RKO (cell line): ENCODE measurements around the gene SCAMP2.

Source experiments
- DNase-seq: peaks from one replicate; pipeline ENCODE4 v3.0.0-alpha.2; 2016; ENCODE audit warnings: low spot score

SCAMP2 gene

DNA sequence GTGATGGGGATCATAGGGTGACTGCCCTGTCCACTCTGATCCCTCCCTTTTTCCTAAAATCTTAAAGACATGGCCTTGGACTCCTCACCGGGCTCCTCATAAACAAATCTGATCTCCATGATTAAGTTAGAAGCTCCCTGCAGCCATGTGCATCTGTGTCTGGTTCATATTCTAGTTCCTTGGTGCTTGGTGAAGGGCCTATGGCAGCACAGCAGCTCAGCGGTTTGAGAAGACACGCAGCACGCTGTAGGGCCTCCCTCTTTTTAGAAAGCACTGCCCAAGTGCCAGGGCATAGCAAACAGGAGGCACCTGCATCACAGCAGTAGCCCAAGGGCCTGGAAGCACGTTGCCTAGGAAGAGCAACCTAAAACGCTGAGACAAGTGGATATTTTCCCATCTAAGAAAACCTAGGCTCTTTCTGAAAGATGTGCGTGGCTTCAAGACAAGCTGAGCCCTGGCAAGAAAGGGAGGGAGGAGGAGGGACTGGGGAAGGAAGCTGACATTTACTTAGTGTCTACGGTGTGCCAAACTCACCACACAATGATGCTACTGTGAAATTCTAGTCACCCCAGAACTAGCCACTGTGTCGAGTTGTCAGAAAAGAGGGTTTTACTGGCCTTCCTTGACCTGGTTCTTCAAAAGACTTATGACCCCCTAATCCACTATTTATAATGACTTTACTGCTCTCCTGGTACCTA lies 15.3 kb downstream of the SCAMP2 start:
- no peak for DNase-seq

DNA sequence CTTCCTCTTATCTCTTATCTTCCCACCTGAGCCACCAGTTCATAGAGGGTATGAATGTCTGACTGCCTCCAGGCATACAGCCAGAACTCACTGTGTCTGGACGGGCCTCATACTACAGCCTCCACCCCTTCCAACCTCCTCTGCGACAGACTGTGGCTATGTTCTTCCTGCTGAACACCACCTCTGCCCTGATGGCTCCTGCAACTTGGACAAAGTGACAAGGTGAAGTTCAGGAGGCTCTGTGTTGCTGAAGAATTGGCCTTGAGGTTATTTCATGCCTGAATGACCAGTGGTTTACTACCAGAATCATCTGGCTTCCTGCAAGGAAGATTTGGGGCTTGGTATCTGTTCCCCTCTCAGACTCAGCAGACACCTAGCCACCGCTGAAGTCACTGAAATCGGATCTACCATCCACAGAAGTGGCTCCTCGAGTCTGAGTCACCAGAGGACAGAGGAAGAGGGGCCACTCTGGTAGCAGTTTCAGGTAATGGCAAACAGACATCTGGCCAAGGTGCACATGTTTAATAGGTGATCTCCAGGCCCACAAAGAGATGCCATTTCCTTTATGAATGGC lies 16.0 kb downstream of the SCAMP2 start:
- DNase-seq, result no peak

DNA sequence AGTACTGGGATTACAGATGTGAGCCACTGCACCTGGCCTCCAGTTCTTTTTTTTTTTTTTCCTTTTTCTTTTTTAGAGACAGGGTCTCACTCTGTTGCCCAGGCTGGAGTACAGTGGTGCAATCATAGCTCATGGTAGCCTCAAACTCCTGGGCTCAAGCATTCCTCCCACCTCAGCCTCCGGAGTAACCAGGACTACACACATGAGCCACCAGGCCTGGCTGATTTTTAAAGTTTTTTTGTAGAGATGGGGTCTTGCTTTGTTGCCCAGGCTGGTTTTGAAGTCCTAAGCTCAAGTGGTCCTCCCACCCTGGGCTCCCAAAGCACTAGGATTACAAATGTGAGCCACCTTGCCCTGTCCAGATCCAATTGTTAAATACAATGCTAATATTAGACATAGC lies 16.6 kb downstream of the SCAMP2 start:
- DNase-seq, result no peak

DNA sequence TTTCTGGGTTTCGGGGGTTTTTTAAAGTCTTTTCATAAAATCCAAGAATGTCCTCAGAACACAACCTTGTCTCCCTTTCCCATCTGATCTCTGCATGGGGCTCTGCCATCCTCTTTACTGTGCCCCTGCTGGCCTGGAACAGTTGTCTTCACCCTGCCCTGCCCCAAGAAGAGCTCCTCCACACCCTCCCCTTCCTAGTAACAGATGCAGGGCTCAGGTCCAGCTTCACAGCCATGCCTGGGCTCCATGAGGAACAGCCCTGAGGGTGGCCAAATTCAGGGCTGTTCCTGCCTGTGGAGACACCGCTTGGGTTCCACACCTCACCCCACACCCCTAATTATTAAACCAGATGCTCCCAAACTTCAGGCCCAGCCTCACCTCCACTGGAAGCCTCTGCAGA lies 17.3 kb downstream of the SCAMP2 start:
- DNase-seq, result no peak

DNA sequence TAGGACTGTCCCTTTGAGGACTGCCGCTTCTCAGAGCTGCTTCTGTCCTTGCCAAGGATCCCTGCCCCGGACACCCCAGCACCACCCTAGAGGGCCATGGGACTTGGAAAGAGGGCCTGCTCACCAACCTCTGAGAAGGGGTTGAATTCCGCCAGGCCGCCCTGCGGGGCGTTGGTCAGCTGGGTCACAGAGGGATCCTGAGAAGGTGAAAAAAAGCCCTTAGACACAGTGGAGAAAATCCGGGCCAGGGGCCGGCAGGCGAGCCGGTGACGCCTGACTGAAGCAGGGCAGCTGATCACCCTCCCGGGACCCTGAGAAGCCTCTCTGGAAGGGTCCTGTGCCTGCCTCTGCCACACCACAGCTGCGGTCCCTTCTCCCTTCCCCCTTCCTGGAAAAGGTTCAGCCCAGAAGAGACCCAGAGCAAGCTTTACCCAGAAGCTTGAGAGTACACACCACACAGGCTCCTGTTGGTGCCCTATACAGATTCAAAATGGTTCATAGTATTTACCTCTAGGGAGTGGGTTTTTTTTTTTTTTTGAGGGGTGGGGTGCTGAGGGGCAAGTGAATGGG lies 18.6 kb downstream of the SCAMP2 start:
- no peak for DNase-seq

DNA sequence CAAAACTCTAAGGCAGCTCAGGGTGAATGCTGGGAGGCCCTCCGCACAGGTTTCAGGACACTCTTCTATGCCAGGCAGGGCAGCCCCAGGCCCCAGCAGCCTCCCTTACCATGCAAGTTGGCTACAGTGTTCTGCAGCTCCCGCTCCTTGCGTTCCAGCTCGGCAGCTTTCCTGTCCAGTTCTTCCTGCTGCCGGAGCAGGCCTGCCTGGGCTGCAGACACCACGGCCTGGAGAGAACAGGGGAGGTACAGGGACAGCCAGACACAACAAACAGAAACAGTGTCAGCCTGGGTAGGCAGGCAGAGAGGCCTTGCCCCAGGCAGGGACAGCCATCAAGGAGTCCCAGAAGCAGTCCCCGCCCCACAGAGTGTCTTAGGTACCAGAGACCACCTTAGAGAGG lies 21.2 kb downstream of the SCAMP2 start:
- no peak for DNase-seq

DNA sequence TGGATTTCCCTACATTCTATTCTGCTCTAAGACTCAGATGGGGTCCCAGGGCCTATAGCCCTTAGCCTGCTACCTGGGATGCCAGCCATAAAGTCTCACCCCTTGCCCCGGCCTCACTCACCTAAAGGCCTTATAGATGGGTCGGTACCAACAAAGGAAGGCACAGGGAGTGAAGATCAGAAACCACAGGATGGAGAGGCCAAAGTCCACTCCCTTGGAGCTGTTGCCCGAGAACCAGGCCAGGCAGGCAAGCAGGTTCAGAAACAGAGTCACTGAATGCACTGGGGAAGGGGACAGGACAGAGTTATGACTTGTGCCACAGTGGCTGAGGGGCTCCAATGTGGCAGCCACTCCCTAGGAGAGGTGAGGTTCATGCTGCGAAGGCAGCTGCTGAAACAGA lies 22.8 kb downstream of the SCAMP2 start:
- no peak for DNase-seq

DNA sequence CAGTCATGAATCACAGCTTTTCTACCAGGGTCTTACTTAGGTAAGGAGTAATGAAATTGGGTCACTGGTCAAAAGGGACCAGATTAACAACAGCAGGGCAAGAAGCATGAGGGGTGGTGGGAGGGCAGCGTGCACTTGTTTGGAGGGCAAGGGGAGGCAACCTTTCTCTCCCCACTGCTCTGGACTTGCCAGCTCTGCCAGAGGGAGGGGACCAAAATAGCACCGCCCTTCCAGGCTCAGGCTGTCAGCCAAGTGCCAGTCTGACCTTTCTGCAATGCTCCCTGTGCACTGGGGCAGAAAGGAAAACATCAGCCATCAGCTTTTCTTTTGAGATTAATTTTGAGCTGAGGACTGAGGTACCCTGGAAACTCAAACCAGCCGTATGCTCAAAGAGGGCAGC lies 25.7 kb downstream of the SCAMP2 start:
- DNase-seq, result no peak

DNA sequence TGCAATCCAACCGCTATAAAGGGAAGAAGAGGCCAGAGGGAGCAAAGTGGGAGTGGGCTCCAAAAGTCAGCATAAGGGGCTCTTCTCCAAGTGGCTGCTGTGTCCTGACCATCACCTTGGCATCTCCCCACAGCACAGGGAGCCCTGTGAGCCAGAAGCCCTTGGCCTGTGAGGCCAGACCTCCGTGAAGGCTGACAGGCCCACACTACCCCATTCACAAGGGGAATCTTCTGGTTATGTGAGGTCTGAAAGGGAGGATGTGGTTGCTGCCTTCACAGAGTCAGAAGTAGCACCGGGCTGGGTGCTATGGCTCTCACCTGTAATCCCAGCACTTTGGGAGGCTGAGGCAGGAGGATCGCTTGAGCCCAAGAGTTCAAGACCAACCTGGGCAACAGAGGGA lies 27.6 kb downstream of the SCAMP2 start:
- DNase-seq, result no peak

DNA sequence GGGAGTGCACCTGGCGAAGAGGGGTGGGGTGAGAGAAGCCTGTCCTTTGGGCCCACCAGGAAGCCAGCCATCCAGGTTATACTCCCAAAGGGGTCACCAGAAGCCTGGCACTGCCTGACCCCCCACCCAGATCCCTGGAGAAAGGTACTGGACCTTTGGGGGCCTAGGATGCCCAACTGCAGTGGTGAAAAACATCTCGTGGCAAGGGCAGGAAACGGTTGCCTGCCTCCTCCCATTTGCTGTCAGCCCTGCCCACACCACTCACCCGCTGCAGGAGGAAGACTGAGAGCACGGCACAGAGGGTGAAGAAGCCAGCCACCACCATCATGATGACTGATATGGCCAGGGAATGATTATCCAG lies 28.0 kb downstream of the SCAMP2 start:
- DNase-seq, result no peak

DNA sequence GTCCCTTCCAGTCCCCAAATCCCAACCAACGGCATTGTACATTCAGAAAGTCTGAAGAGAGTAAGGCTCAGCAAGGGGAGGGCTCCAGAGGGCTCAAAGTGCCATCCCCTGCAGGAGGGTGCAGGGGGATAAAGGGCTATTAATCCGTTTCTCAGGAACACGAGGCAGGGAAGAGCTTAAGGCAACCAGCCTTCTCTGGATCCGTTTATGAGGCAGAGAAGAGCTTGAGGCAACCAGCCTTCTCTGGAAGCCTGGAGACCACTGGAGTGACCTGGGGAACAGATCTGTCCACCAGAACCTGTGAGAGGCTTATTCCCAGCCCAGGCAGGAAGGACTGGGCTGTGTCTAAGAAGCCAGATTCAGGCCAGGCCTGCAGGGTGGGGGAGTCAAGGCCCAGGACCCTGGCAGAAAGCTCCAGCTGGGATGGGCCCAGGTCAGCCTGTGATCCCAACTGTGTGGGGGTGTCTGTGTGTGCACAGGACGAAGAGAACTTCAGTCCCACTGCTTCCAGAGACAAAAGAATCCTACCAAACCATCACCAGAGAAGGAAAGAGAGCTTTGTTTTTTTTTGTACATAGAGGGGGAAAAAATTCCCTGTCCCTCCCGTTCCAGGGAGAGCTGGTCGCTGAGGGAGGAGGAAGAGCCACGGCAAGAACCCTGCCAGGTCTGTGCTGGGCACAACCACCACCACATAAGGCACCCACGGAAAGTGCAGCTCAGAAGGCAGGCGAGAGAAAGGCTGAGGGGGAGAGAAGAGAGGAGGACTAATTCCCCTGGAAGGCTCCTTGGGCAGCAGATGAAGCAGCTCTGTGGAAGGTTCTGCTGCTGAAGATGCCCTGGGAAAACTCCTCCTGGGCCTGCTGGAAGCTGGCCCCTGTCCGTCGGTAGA lies 28.6 kb downstream of the SCAMP2 start:
- DNase-seq, result no peak

DNA sequence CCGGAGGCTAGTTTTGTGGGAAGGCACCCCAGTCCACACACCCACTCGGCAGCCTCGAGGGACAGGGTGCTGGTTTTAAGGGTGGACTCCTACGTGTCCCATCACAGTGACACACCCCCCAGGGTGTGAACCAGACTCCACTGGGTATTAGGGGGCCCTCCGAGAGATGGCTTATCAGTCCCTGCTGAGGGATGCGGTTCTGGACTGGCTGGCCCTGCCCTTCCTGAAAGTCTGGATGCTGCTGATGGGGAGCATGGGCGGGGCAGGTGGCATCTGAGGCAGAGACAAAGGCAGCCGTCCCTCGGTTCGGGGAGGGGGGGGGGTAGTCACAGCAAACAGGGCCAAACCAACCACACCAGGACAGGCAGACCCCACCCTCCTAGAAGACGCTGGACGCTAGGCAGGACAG lies 29.3 kb downstream of the SCAMP2 start:
- no peak for DNase-seq

DNA sequence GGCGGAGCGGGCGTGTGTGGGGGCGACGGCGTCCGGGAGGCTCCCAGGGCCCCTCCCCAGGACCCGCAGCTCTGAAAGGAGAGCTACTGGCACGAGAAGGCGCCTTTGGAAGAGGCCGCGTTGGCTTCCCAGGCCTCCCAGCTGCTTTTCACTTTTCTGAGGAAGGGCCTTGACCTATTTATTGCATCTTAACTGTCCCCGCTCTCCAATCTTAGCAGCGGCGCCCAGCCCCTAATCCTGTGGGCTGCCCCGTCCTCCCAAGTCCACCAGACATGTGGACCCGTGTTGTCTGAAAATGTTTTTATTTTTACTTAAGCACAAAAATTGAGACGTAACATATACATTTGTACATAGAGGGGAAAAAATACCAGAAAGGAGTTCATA lies 29.7 kb downstream of the SCAMP2 start:
- DNase-seq, result no peak

DNA sequence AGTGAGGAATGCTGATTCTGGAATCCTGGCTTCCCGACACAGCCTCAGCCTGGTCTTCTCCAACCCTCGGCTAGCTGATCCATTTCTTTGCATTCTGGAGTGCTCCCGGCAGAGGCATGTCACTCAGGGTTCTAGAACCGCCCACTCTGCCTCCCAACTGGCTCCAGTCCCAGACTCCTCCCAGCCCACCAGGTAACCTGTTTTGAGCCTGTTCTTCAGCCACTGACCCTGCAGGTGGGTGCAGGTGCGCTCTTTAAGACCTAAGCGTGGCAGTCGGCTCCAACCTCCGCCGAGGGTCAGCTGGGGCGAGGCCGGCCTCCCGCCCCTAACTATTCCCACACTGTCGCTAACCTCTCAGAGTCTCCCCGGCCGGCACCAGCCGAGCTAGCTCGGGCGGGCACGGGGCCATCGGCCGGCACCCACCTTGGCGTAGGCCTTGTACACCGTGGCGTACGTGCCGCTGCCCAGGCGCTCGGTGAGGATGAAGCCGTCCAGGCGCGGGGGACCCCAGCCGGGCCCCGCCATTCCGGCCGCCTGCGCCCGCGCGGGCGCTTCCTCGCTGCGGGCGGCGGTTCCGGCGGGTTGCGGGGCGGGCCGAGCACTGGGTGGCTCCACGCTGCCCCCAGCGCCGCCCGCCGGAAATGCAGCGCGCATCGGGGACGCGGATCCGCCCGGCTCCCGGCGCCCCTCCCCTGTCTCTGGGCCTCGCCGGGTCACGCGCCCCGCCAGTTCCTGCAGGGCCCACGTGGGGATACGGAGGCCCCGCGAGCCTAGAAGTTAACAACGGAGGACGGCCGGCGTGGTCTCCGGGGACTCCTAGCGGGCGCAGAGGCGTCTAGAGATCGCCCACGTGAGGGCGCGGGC lies 30.4 kb downstream of the SCAMP2 start, which contains the start of gene ULK3:
Gene ULK3 (minus strand): TSS at position 576 of the 864 bp plus-strand sequence. CDS start 51 bp downstream, at position 525.
- DNase-seq, result peak; percentile 91

DNA sequence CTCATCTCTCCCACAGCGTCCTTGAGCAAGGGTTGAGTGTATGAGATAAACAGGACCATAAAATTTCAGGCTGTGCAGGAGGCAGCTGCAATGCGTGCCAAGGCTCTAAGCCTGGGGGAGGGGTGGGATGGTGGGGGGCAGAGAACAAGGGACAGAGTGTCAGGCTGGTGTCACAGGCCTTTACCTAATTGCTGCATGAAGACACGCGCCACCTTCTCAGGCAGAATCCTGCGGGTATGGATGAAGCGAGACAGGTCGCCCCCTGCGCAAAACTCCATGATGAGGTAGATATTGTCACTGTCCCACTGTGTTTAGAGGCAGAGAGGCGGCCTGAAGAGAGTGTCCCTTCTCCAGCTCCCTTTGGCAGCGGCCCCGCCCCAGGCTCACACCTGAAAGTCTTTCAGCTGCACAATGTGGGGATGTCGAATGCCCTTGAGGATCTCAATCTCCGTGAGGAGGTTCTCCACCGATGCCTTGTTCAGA lies 31.2 kb downstream of the SCAMP2 start:
- DNase-seq, result no peak

DNA sequence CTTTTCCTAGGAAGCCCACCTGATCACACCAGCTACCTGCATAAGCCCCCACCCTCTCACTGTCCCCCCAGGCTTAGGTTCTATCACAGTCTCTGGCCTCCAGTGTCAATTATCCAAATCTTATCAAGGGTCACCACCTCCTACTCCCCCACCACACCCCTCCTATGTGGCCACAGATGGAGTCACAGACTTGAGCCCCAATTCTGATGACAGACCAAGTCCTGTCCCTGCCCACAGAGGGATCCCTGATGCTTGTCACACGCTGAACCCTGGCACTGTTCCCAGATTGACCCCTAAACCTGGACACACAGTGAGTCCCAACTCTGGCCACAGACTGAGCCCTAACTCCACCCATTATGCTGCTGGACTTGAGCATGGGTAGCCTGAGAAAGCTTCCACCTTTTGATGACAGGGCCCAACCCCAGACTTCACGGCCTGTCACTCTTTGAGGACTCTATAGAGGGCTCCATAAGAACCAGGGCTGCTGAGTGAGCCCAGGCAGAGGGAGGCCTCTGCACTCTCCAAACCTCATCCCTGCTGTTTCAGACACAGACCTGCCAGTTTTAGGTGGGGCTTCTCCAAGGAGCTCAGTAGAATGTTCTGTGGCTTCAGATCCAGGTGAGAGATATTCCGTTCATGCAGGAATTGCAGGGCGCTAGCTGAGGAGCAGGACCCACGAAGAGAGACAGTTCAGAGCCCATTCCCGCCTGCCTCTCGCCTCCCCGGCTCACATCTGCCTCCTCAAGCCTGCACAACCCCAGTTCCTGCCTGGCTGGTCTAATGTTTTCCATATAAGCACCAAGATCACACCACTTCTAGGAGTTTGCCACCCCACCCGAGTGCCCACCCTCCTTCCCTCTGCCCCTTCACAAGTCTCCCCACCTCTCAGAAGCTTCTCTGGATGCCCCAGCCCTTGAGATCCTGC lies 32.1 kb downstream of the SCAMP2 start:
- DNase-seq, result no peak

DNA sequence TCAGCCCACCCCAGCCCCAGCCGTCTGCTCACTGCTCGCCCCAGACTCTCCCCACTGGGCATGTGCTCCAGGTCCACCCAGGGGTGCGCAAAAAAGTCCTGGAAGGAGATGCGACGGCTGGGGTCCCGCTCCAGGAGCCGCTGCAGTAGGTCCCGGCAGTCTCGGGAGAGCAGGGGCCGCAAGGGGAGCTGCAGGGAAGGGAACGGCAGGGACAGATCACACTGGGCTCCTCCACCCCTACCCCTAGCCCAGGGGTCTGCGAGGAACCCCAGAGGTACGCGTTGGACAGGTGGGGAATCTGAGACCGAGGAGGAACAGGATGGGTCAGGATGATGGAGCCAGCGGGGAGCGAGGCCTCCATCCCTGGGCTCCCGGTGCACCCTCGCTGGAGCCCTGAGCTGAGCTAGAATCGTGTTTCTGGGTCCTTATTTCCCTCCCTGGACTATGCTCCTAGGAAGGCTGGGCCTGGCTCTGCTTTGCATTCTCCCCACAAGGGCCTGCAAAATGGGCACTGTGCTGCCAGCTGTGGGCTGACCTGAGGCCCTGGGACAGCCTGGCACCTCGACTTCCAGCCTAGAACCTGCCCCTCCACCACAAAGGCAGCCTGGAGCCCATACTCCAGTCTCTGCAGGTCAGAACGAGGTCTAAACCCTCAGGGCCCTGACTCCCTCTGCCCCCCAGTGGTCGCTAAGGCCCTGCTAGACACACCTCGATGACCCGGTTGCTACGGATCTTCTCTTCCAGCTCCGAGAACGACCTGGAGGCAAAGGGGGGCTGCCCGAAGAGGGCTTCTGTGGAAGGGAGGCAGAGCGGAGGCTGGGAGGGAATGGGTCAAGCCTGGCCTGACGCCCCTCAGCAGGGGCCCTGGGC lies 33.4 kb downstream of the SCAMP2 start:
- no peak for DNase-seq

DNA sequence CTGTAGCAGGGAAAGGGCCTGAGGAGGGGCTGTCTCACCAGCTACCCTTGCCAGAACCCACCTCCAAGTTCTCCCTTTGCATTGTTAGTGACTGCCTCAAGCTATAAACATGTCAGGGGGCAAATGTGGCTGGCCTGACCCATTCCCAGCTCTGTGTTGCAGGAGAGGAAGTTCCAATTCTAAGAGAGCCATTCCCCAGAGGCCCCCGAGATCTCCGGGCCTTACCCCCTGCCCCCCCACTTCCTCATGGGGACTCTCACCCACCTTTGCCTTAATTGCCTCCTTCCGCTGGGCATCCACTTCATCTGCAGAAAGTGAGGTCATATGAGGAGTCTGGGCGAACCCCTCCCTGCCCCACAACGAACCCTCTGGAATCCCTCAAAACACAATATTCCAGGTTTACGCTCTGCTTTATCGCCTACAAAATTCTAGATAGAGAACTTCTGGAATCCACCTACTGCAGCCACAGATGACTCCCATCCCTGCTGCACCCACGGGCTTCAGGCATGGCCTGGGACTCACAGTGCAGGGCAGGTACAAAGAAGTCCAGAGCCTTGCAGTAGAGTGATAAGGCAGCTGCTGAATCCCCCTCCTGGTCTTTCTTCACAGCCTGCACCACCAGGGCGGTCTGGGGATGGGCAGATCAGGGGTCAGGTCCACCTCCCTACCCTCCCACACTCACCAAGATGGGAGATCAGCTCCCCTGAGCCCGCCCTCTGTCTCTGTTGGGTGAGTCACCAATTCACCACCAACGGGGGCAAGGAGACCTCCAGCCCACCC lies 34.2 kb downstream of the SCAMP2 start:
- no peak for DNase-seq

DNA sequence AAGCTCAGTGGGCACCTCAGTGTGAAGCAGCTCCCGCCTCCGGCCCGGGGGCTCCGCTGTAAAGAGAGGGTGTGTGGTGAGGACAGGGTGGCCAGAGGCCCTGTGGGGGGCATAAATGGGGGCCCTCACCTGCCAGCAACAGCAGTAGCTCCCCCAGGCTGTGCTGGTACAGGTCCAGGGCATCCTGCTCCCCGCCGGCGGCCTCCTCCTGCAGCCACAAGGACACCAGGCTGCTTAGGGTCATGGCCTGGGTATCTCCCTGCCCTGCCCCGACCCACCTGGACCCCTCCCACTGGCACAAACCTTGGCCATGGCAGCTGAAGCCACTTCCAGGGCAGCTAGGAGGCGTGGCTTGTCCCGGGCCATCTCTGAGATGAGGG lies 35.0 kb downstream of the SCAMP2 start:
- DNase-seq, result no peak
